Calu3 (cell line): Measurements from ENCODE around the gene RAB37. TPM values are rescaled to one million over a fixed set of nuclear protein-coding genes. Genes with fewer than 3 reads are reported as not detected.

ENCODE experiments used
- BruUV-seq: library from RNA; stranded (reverse); fragments of 400-500 nt; replicated peaks from 2 replicates; lab custom pipeline; 2021; lab: Mats Ljungman, UMichigan
- CTCF ChIA-PET: fragments of 300-600 bp; sonication (Branson Sonifier 250); formaldehyde crosslinking; loops from one replicate; lab custom pipeline; 2022; ENCODE audit warnings: antibody characterized with exemption; lab: Charles Lee
- DNase-seq: peaks from one replicate; pipeline ENCODE4 v3.0.0; 2022
- H3K27ac Mint-ChIP-seq: one replicate; pipeline ENCODE4 v1.8.0; 2022; ENCODE audit warnings: mixed read lengths; ENCODE audit not compliant: unreplicated experiment
- H3K27me3 Mint-ChIP-seq: one replicate; pipeline ENCODE4 v1.8.0; 2022; ENCODE audit warnings: mixed read lengths; ENCODE audit not compliant: unreplicated experiment
- H3K36me3 Mint-ChIP-seq: one replicate; pipeline ENCODE4 v1.8.0; 2022; ENCODE audit warnings: mild to moderate bottlenecking, moderate library complexity, mixed read lengths; ENCODE audit not compliant: insufficient read depth, unreplicated experiment
- H3K4me1 Mint-ChIP-seq: one replicate; pipeline ENCODE4 v1.8.0; 2022; ENCODE audit warnings: mild to moderate bottlenecking, low read depth, mixed read lengths; ENCODE audit not compliant: unreplicated experiment
- H3K4me3 Mint-ChIP-seq: one replicate; pipeline ENCODE4 v1.8.0; 2022; ENCODE audit warnings: mild to moderate bottlenecking, low read depth, moderate library complexity, mixed read lengths; ENCODE audit not compliant: unreplicated experiment
- H3K9me3 Mint-ChIP-seq: one replicate; pipeline ENCODE4 v1.8.0; 2022; ENCODE audit warnings: low read depth, mixed read lengths; ENCODE audit not compliant: unreplicated experiment
- CTCF ChIP-seq: fragments of 200-600 bp; IDR thresholded peaks from one replicate; pipeline ENCODE4 v1.8.0; 2022; ENCODE audit warnings: antibody characterized with exemption; ENCODE audit not compliant: unreplicated experiment
- intact Hi-C: fragments of 100-400 bp; cut with micrococcal nuclease; formaldehyde crosslinking; loops from one replicate; pipeline ENCODE4 v1.10.0; 2022; ENCODE audit not compliant: unreplicated experiment
- total RNA-seq: library from RNA; stranded (reverse); gene quantifications from 2 replicates; pipeline ENCODE4 v1.2.3, GENCODE V29; 2022

RAB37 gene
- total RNA-seq, 1 experiment from 2014 or later = 0.21 TPM

GRCh38 chr17:74742978-74743545 lies 6.0 kb downstream of the RAB37 start:
- DNase-seq = no peak
- no peak for TF ChIP-seq CTCF
- intact Hi-C loops = no loop called here
- Mint-ChIP-seq H3K9me3 (no peaks in the 10 kb centered on the region), H3K4me3 (no peak overlapping the region), H3K36me3 (peaks cover 9% of the 10 kb centered on the region), H3K27ac (no peak overlapping the region), H3K27me3 (peaks cover 61% of the 10 kb centered on the region), H3K4me1 (peaks cover 26% of the 10 kb centered on the region)
- no TSS peak for BruUV-seq
- CTCF ChIA-PET = interaction anchor here (1.4 to 1.5 kb wide), 2 partner anchors 28 to 86 kb away, joined by 4 read pairs; no protein-coding TSS in a partner anchor

- peaks cover 54% of the 10 kb centered on the region for H3K27me3 Mint-ChIP-seq
- peaks cover 16% of the 10 kb centered on the region for H3K36me3 Mint-ChIP-seq
- no peaks in the 10 kb centered on the region for H3K9me3 Mint-ChIP-seq
- intact Hi-C loops = loop anchor here (1.0 kb wide), 1 partner anchor 27 kb away; no protein-coding TSS in a partner anchor
- H3K27ac Mint-ChIP-seq = no peak overlapping the region
- peaks cover 22% of the 10 kb centered on the region for H3K4me1 Mint-ChIP-seq
- TF ChIP-seq CTCF = no peak
- no peak for DNase-seq
- no peak overlapping the region for H3K4me3 Mint-ChIP-seq
- BruUV-seq = no TSS peak
- CTCF ChIA-PET = interaction anchor here (1.8 to 3.8 kb wide), 4 partner anchors 16 to 86 kb away, joined by 5 to 38 read pairs (median 20); partner anchors contain the start of gene NAT9
These were observed 6.7 kb downstream of the RAB37 start for GRCh38 chr17:74743755-74744154.

GRCh38 chr17:74744349-74744713 lies 7.3 kb downstream of the RAB37 start:
- no TSS peak for BruUV-seq
- intact Hi-C loops = loop anchor here (1.0 kb wide), 1 partner anchor 26 kb away; no protein-coding TSS in a partner anchor
- CTCF ChIA-PET = interaction anchor here (0.6 to 3.8 kb wide), 10 partner anchors 13 to 835 kb away, joined by 3 to 38 read pairs (median 6); partner anchors contain the start of gene NAT9
- no peak for DNase-seq
- Mint-ChIP-seq H3K9me3 (no peaks in the 10 kb centered on the region), H3K27me3 (peaks cover 48% of the 10 kb centered on the region), H3K4me1 (peaks cover 17% of the 10 kb centered on the region), H3K36me3 (peaks cover 22% of the 10 kb centered on the region), H3K4me3 (peak overlapping the region; percentile 6), H3K27ac (no peak overlapping the region)
- TF ChIP-seq CTCF = no peak

- Mint-ChIP-seq H3K27ac (no peak overlapping the region), H3K27me3 (peaks cover 42% of the 10 kb centered on the region), H3K4me1 (peaks cover 14% of the 10 kb centered on the region), H3K4me3 (peak overlapping the region; percentile 6), H3K9me3 (no peaks in the 10 kb centered on the region), H3K36me3 (peaks cover 28% of the 10 kb centered on the region)
- CTCF ChIA-PET = interaction anchor here (0.6 to 3.8 kb wide), 13 partner anchors 13 to 835 kb away, joined by 3 to 38 read pairs (median 6); partner anchors contain the start of gene NAT9
- peak; percentile 98 for TF ChIP-seq CTCF
- intact Hi-C loops = loop anchor here (1.0 to 5.0 kb wide), 2 partner anchors 25 to 37 kb away; no protein-coding TSS in a partner anchor
- DNase-seq = peak; percentile 95
- BruUV-seq = no TSS peak
These were observed 7.9 kb downstream of the RAB37 start for GRCh38 chr17:74744714-74745547.
